SU-DHL-6 (cell line): ENCODE data around the gene NRP2.

Experiments
- H2AFZ ChIP-seq: fragments of 200-600 bp; sonication (generic); 2 replicates; pipeline ENCODE4 v1.6.1; 2014; ENCODE audit warnings: low read depth, mild to moderate bottlenecking, moderate library complexity, mixed read lengths, antibody characterized with exemption, low read length; ENCODE audit not compliant: severe bottlenecking
- H3F3A ChIP-seq: fragments of 200-600 bp; shearing (Covaris generic); 2 replicates; pipeline ENCODE4 v1.6.0; 2016; ENCODE audit warnings: antibody characterized with exemption, mild to moderate bottlenecking; ENCODE audit not compliant: insufficient read depth
- H3K27ac ChIP-seq: fragments of 200-600 bp; sonication (generic); 2 replicates; pipeline ENCODE4 v1.5.1; 2016; ENCODE audit warnings: low read depth, mild to moderate bottlenecking, low read length, moderate library complexity, mixed read lengths
- H3K27me3 ChIP-seq: fragments of 200-600 bp; sonication (generic), shearing (Covaris generic); 2 replicates; pipeline ENCODE4 v1.6.0; 2014; ENCODE audit warnings: mild to moderate bottlenecking, low read length
- H3K36me3 ChIP-seq: fragments of 200-600 bp; sonication (generic); 2 replicates; pipeline ENCODE4 v1.6.1; 2014; ENCODE audit warnings: mild to moderate bottlenecking, low read length, mixed read lengths
- H3K4me2 ChIP-seq: fragments of 300-600, 200-600 bp; shearing (Covaris generic), sonication (generic); 2 replicates; pipeline ENCODE4 v1.6.0; 2014; ENCODE audit warnings: low read length, low read depth, mild to moderate bottlenecking; ENCODE audit not compliant: poor library complexity, severe bottlenecking
- H3K4me3 ChIP-seq: fragments of 200-600 bp; sonication (generic); 2 replicates; pipeline ENCODE4 v1.5.1; 2014; ENCODE audit warnings: antibody characterized with exemption, low read length, mild to moderate bottlenecking, mixed read lengths; ENCODE audit not compliant: insufficient read depth, poor library complexity, severe bottlenecking
- H3K79me2 ChIP-seq: fragments of 200-600 bp; sonication (generic); 2 replicates; pipeline ENCODE4 v1.6.1; 2014; ENCODE audit warnings: mild to moderate bottlenecking, low read length, moderate library complexity; ENCODE audit not compliant: insufficient read depth
- H3K9ac ChIP-seq: fragments of 200-600 bp; sonication (generic); 2 replicates; pipeline ENCODE4 v1.7.0; 2014; ENCODE audit warnings: mild to moderate bottlenecking, low read length
- H3K9me2 ChIP-seq: fragments of 200-600 bp; sonication (generic); replicated peaks from 2 replicates; pipeline ENCODE4 v1.6.1; 2014; ENCODE audit warnings: low read length; ENCODE audit not compliant: insufficient read depth
- H3K9me3 ChIP-seq: fragments of 200-600 bp; sonication (generic); 2 replicates; pipeline ENCODE4 v1.6.1; 2014; ENCODE audit warnings: low read length, mixed read lengths; ENCODE audit not compliant: insufficient read depth
- H4K20me1 ChIP-seq: fragments of 200-600 bp; sonication (generic); 2 replicates; pipeline ENCODE4 v1.6.1; 2014; ENCODE audit warnings: low read depth, mild to moderate bottlenecking, antibody characterized with exemption, low read length, moderate library complexity, mixed read lengths
- CTCF ChIP-seq: fragments of 200-600 bp; sonication (generic); IDR thresholded peaks from one replicate; pipeline ENCODE4 v1.5.1; 2017; ENCODE audit warnings: antibody characterized with exemption, mild to moderate bottlenecking, low read length, moderate library complexity; ENCODE audit not compliant: insufficient read depth, poor library complexity, severe bottlenecking
- EZH2phosphoT487 ChIP-seq: fragments of 200-600 bp; sonication (generic), shearing (Covaris generic); conservative IDR thresholded peaks from 2 replicates; pipeline ENCODE4 v1.6.1; 2018; ENCODE audit warnings: mild to moderate bottlenecking, antibody characterized with exemption, low read length, moderate library complexity, mixed read lengths

The NRP2 gene

GRCh38 chr2:205721057-205721449 is 38.8 kb downstream of the NRP2 start:
- Histone ChIP-seq H3F3A (no peaks in the 10 kb centered on the region), H3K4me3 (no peak overlapping the region), H3K27ac (no peak overlapping the region), H3K9ac (no peak overlapping the region), H3K79me2 (no peaks in the 10 kb centered on the region), H2AFZ (no peak overlapping the region), H4K20me1 (no peaks in the 10 kb centered on the region), H3K9me3 (no peaks in the 10 kb centered on the region), H3K4me2 (no peak overlapping the region), H3K9me2 (no peaks in the 10 kb centered on the region), H3K27me3 (no peaks in the 10 kb centered on the region), H3K36me3 (no peaks in the 10 kb centered on the region)
- TF ChIP-seq EZH2phosphoT487 (no peak), CTCF (peak; percentile 14)

GRCh38 chr2:205722283-205722918 is 40.1 kb downstream of the NRP2 start:
- no peaks in the 10 kb centered on the region for H3K9me2 ChIP-seq
- H3K4me3 ChIP-seq: no peak overlapping the region
- H4K20me1 ChIP-seq: no peaks in the 10 kb centered on the region
- no peaks in the 10 kb centered on the region for H3K9me3 ChIP-seq
- no peaks in the 10 kb centered on the region for H3K36me3 ChIP-seq
- no peak overlapping the region for H3K9ac ChIP-seq
- no peak for TF ChIP-seq CTCF
- TF ChIP-seq EZH2phosphoT487: no peak
- no peak overlapping the region for H2AFZ ChIP-seq
- no peaks in the 10 kb centered on the region for H3F3A ChIP-seq
- no peaks in the 10 kb centered on the region for H3K79me2 ChIP-seq
- H3K4me2 ChIP-seq: no peak overlapping the region
- no peaks in the 10 kb centered on the region for H3K27me3 ChIP-seq
- H3K27ac ChIP-seq: no peak overlapping the region

- no peak overlapping the region for H3K4me2 ChIP-seq
- H3K27me3 ChIP-seq: no peaks in the 10 kb centered on the region
- H3K79me2 ChIP-seq: no peaks in the 10 kb centered on the region
- H3K9ac ChIP-seq: no peak overlapping the region
- no peaks in the 10 kb centered on the region for H3F3A ChIP-seq
- H2AFZ ChIP-seq: no peak overlapping the region
- H3K4me3 ChIP-seq: no peak overlapping the region
- H3K36me3 ChIP-seq: no peaks in the 10 kb centered on the region
- no peaks in the 10 kb centered on the region for H3K9me2 ChIP-seq
- TF ChIP-seq CTCF (no peak), EZH2phosphoT487 (no peak)
- H3K27ac ChIP-seq: no peak overlapping the region
- H4K20me1 ChIP-seq: no peaks in the 10 kb centered on the region
- H3K9me3 ChIP-seq: no peaks in the 10 kb centered on the region
Measured at GRCh38 chr2:205723179-205723578, 40.9 kb downstream of the NRP2 start.
